Fibroblast of skin of scalp (primary cell): ENCODE measurements around the gene PPIA.
"Not testable (repeated sequence)": the region's sequence is repeated elsewhere in the genome, so short reads cannot be mapped to it uniquely, and the experiment has no call there.

Source experiments
- DNase-seq: peaks from one replicate; pipeline ENCODE4 v3.0.0-alpha.2; 2013

Gene PPIA

DNA sequence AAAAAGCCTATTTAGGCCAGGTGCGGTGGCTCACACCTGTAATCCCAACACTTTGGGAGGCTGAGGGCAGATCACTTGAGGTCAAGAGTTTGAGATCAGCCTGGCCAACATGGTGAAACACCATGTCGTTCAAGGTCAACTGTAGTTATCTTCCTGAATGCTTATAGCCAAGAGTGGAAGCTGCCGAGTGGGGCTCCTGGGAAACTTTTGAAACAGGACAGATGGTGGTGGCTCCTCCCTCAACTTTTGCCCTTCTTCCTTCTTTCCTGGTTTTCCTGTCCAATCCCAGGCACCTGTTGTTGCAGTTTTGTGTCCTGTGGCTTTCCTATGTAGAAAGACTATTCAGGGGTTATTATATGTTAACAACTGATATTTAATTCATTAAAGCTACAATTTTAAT is 8.7 kb upstream of the PPIA start:
- DNase-seq: no peak

GRCh38 chr7:44789990-44790389 is 6.5 kb upstream of the PPIA start:
- DNase-seq: no peak

DNA sequence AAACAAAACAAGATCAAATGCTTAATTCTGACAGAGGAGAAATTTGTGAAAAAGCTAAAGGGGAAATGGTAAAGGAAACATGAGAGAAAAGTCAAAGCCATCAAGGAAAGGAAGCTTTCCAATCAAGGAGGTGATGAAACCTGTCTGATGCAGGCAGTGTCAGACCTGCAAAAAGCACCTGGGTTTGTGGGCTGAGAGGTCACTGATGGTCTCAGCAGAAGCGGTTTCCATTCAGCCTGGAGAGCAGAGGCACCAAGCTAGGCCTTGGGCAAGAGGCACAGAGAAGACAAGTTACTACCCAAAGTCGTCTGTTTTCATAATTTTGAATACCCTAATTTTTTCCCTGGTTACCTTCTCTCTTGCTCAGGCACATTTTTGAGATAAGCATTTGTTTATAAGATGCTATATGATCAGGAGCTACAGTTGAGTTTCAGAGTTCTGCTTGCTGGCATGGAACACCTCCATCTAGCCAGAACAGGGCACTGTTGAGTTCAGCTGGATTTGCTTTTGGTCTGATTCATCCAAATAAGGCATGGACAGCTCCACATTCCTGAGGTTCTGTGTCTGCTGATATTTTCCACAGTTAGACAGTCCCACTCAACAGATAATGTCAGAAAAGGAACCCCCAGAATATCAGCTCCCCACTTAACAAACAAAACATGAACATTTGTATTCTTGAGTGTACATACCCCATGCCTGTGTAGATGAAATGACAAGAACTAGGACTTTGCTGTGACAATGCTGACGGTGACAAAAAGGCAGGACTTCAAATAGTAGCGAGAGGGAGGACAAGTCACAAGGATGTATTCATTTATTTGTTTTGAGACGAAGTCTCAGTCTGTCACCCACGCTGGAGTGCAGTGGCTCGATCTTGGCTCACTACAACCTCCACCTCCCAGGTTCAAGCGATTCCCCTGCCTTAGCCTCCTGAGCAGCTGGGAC is 4.9 kb upstream of the PPIA start:
- DNase-seq: peak; percentile 73

DNA sequence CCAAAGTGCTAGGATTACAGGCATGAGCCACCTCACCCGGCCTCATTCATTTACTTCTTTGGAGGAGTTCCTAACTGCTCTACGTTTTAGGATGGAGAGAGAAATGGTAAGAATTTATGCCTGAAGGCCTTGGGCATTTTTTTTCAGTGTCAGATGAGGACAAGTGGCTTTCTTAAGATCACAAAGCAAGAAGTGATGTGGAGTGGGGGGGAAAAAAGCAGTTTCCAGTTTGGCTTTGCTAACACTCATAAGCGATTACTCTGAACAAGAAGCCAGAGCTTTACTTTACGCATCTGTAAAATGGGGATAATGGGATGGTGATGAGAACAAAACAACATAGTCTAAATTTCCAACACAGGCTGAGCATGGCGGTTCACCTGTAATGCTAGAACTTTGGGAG is 2.6 kb upstream of the PPIA start:
- peak; percentile 60 for DNase-seq

DNA sequence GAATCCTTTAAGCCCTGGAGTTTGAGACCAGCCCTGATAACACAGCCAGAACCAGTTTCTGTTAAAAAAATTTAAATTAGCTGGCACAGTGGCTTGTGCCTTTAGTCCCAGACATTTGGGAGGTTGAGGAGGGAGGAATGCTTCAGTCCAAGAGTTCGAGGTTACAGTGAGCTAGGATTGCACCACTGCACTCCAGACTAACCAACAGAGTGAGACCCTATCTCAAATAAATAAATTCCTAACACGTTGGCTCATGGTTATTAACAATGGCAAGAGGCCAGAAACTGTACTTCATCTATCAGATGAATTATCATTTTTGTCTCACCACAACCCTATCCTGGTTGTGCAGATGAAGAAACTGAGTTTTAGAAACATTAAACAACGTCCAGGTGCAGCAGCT is 2.1 kb upstream of the PPIA start:
- DNase-seq: peak; percentile 43

- DNase-seq: no peak
Observed at GRCh38 chr7:44796034-44796503, 412 bp upstream of the PPIA start.

GRCh38 chr7:44797329-44798258 is 1.1 kb downstream of the PPIA start:
- peak; percentile 90 for DNase-seq

- no peak for DNase-seq
Observed at GRCh38 chr7:44798649-44799305, 2.3 kb downstream of the PPIA start.

DNA sequence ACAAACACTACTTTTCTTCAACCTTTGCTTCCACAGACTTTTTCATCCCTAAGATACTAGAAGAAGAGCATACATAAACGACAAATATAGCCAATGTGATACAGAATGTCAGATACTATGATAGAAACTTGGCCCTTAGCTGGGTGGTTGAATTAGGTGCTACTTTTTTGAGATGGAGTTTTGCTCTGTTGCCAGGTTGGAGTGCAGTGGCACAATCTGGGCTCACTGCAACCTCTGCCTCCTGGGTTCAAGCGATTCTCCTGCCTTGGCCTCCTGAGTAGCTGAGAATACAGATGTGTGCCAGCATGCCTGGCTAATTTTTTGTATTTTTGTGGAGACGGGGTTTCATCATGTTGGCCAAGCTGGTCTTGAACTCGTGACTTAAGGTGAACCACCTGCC is 3.5 kb downstream of the PPIA start:
- no peak for DNase-seq

DNA sequence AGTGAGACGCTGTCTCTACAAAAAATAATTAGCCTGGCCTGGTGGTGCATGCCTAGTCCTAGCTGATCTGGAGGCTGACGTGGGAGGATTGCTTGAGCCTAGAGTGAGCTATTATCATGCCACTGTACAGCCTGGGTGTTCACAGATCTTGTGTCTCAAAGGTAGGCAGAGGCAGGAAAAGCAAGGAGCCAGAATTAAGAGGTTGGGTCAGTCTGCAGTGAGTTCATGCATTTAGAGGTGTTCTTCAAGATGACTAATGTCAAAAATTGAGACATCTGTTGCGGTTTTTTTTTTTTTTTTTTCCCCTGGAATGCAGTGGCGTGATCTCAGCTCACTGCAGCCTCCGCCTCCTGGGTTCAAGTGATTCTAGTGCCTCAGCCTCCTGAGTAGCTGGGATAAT is 5.4 kb downstream of the PPIA start:
- peak; percentile 32 for DNase-seq

- no peak for DNase-seq
Observed at GRCh38 chr7:44802418-44803025, 6.0 kb downstream of the PPIA start.

DNA sequence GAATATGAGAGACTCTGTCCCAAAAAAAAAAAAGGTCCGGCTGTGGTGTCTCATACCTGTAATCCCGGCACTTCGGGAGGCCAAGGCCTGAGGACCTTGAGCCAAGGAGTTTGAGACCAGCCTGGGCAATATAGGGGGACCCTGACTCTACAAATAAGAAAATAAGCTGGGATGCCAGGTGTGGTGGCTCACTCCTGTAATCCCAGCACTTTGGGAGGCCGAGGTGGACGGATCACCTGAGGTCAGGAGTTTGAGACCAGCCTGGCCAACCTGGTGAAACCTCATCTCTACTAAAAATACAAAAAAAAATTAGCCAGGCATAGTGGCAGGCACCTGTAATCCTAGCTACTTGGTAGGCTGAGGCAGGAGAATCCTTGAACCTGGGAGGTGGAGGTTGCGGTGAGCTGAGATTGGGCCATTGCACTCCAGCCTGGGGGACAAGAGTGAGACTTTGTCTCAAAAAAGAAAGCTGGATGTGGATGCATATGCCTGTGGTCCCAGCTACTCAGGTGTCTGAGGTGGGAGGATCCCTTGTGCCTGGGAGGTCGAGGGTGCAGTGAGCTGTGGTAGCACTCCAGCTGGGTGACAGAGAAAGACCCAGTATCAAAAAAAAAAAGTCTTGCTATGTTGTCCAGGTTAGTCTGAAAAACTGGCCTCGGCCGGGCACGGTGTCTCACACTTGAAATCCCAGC is 7.5 kb downstream of the PPIA start:
- not testable (repeated sequence) for DNase-seq

GRCh38 chr7:44805950-44806349 is 9.5 kb downstream of the PPIA start:
- no peak for DNase-seq

DNA sequence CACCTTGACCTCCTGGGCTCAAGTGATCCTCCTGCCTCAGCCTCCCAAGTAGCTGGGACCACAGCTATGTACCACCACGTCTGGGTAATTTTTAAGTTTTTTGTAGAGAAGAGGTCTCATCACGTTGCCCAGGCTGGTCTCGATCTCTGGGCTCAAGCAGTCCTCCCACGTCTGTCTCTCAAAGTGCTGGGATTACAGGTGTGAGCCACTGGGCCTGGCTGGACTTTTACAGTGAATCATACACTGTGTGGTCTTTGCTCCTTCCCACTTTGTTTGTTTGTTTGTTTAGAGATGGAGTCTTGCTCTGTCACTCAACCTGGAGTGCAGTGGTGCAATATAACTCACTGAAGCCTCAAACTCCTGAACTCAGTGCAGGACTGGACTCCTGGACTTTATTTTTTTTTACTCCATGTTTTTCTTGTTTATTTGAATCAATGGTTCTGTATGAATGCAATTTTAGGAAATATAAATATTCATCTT is 12.5 kb downstream of the PPIA start:
- no peak for DNase-seq

DNA sequence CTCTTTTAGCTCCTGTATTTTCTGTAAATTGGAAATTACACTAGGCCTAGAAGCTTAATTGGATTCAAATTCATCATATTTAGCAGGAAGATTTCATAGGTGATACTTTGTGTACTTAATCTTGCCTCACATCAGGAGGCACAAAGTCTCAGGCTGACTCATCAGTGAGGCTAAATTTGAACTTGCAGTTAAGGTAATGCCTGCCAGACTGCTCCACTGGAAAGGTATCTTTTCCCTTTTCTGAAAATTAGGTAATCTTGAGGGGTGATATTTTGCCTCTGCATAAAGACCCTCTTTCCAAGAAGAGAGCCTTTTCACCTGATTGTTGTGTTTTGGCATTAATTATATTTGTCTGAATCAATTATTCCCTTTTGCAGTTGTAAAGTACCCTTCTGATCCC is 14.6 kb downstream of the PPIA start:
- no peak for DNase-seq

DNA sequence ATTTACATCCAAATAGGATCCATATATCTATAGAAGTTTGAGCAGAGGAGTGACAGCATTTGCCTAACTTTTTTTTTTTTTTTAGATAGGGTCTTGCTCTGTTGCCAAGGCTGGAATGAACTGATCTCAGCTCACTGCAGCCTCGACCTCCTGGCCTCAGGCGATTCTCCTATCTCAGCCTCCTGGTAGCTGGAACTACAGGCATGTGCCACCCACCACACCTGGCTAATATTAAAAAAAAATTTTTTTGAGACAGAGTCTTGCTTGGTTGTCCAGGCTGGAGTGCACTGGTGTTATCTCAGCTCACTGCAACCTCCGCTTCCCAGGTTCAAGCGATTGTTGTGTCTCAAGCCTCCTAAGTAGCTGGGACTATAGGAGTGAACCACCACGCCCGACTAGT is 15.1 kb downstream of the PPIA start:
- no peak for DNase-seq

- DNase-seq: no peak
Observed at GRCh38 chr7:44814919-44815318, 18.4 kb downstream of the PPIA start.

GRCh38 chr7:44819292-44819691 is 22.8 kb downstream of the PPIA start:
- DNase-seq: no peak

DNA sequence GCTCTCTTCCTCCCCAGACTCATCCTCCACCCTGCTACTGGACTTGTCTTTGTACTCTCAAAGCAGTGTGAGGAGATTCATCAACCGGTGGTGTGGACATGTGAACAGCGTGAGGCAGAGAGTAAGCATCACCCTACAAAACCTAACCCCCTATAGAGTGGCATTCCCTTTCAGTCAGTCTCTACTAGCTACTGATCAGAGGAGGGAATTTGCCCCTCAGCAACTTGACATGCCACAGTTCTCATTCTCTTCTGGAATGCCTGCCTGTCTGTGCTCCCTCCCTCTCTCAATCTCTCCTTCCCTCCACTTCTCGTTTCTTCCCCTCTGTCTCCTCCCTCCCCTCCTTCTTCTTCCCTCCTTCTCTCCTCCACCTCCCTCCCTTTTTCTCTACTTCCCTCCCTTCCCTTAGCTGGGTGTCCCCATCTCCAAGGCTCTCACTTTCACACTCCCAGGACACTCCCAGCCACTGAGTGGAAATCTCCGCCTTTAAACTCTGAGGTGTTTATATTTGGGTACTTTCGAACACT is 26.8 kb downstream of the PPIA start:
- DNase-seq: no peak

DNA sequence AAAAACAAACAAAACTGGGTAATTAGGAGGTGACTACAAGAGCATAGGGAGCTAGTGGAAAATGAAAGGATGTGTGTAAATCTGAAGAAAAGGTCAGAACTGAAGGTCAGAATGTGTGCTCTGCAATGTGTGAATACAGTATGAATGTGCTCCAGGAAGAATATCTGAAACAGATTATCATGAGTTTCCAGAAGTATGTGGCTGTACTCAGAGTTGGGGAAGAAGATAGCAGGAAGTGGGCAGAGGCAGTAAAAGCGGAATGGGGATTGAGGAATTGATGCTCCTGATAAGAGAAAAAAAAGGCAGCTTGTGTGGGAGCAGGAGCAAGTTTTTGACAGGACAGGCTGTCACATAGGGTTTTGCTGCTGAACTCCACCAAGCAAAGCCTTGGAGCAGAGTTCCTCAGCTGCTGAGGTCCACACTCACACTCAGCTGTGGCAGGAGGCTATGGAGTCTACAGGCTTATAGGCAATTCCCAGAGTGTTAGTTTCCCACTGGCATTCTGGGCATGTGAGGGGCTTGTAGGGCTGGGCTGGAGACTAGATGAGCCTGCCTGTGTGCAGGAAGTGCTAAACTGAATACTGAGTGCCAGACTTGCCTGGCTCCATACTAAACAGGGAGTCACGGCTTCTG is 28.5 kb downstream of the PPIA start:
- no peak for DNase-seq

- DNase-seq: no peak
Observed at GRCh38 chr7:44827567-44827966, 31.1 kb downstream of the PPIA start.
